GM12892 (cell line): ENCODE results near the gene LILRA2.
"Not testable (repeated sequence)": the region's sequence is repeated elsewhere in the genome, so short reads cannot be mapped to it uniquely, and the experiment has no call there.

ENCODE experiments used
- DNase-seq: peaks from one replicate; pipeline ENCODE4 v3.0.0; 2011; ENCODE audit not compliant: insufficient read length
- FAIRE-seq: peaks from 2 replicates; lab custom pipeline; 2011; peaks lifted over from hg19 to GRCh38; lab: Jason Lieb, UNC
- POLR2A ChIP-seq: IDR thresholded peaks from 2 replicates; pipeline ENCODE4 v1.6.1; 2011; ENCODE audit warnings: low read depth, low read length, control low read depth
- POLR2AphosphoS5 ChIP-seq: IDR thresholded peaks from 2 replicates; pipeline ENCODE4 v1.6.1; 2011; ENCODE audit warnings: low read depth, low read length, control low read depth
- TAF1 ChIP-seq: IDR thresholded peaks from 2 replicates; pipeline ENCODE4 v1.6.1; 2011; ENCODE audit warnings: low read depth, mild to moderate bottlenecking, control low read depth, low read length, borderline replicate concordance

The LILRA2 gene

DNA sequence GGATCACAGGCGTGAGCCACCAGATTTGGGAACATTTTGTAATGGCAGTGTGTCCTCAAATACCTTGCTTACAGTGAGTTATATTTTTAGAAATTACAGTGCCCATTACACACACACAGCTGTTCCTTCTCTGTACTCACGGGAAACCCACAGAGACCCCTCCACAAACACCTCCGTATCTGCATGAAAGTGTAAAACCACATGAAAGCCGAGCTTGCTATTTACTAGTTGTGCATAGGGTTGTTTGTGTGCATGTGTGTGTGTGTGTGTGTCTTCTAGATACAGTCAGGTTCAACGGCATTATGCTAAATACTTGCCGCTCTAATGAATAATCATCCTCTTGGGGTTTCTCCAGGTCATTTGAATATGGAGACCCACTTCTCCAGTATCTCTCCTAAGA, 22.3 kb upstream of the LILRA2 start:
- FAIRE-seq (no peak), DNase-seq (no peak)
- TF ChIP-seq POLR2AphosphoS5 (no peak), TAF1 (no peak), POLR2A (no peak)

DNA sequence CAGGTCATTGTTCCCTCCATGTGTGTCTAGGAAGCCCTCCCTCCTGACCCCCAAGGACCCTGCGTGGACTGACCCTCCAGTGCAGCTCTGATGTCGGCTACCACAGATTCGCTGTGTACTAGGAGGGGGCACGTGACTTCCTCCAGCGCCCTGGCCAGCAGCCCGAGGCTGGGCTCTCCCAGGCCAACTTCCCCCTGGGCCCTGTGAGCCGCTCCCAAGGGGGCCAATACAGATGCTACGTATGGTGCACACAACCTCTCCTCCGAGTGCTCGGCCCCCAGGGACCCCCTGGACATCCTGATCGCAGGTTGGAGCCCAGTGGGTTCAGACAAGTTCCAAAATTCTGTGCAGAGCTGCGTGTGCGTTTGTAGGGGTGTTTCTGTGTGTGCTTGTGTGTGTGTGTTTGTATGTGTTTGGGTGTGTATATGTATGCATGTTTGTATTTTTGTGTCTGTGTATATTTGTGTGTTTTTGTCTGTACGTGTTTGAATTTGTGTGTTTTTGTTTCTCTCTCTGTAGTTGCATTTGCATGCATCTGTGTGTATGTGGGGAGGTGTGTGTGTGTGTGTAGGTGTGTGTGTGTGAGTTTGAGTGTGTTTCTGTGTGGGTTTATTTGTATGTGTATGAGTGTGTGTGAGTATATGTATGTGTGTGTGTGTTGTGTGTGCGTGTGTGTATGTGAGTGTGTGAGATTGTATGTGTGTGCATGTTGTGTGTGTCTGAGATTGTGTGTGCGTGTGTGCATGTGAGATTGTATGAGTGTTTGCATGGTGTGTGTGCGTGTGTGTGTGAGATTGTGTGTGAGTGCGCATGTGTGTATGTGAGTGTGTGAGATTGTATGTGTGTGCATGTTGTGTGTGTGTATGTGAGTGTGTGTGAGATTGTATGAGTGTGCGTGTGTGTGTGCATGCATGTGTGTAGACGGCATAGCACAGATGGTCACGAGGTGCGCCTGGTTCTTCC, 21.4 kb upstream of the LILRA2 start:
- no peak for DNase-seq
- FAIRE-seq: peak; percentile 70
- no peak for TF ChIP-seq POLR2A
- TF ChIP-seq POLR2AphosphoS5: no peak
- no peak for TF ChIP-seq TAF1

DNA sequence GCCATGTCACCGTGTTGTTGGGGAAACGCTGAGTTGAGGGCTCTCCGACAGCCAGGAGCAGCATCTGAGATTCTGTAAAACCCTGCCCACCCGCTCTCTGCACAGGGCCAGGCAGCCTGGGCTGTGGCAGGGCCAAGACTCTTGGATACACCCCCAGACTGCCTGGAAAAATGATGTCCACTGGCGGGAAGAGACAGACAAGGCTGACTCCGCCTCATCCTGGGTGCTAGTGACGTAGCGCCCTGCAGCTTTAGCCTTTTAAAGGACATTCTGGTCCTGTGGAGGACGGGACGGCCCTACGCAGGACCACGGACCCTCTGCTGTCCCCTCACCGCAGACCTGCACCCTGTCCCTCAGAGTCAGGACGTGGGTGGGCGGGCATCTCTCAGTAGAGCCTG, 20.7 kb upstream of the LILRA2 start:
- TF ChIP-seq POLR2AphosphoS5: no peak
- no peak for TF ChIP-seq TAF1
- no peak for TF ChIP-seq POLR2A
- DNase-seq (no peak), FAIRE-seq (no peak)

DNA sequence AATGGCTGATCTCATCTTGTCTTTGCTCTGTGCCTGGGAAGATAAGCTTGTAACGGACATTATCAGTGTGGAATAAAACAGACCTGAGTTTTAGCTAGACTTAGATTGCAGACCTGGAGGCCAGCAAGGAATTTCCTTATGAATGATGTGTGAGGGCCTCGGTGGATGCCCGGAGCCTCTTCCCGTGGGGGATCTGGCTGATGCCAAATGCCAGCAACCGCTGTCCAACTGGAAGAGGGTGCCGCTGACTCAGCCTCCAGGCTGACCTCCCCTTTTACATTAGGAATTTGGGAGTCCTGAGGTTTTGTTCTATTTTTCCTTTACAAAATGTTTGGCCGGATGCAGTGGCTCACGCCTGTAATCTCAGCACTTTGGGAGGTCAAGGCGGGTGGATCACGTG, 19.6 kb upstream of the LILRA2 start:
- TF ChIP-seq POLR2A (no peak), POLR2AphosphoS5 (no peak), TAF1 (no peak)
- FAIRE-seq: no peak

DNA sequence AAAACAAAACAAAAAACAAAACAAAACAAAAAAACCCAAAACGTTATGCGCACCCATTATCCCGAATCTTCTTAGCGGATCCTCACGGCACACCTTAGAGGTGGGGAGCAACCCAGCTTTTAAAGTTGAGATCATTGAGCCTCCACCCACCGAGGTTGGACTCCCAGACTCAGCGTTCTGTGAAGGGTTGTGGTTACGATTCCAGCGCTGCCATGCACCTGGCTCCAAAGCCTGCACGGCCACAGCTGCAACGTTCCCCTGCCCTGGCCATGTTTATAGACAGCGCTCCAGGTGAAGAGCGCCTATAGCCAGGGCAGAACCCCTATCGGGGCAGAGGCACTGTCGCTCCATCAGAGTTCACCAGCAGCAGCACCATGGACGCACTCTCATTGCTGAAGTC, 18.7 kb upstream of the LILRA2 start:
- TF ChIP-seq POLR2AphosphoS5 (no peak), TAF1 (no peak), POLR2A (no peak)
- DNase-seq (no peak), FAIRE-seq (no peak)

More for the DNA sequence above, 19.6 kb upstream of the LILRA2 start:
- DNase-seq: no peak

DNA sequence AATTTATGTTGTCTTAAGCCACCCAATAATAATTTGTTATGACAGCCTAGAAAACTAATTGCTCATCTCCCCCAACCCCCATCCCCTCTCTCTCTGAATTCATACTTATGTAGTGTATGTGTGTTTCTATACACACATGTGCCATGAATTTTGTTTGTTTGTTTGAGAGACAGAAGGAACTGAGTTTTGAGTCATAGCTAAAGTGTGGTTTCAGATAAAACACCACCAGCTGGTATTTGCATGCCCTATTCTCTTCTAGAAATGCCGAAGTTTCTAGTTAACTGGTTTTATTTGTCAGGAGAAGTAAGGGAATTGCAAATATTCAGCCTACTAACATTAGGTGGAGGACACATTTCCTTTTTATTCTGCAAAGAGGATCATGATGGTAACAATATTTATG, 17.4 kb upstream of the LILRA2 start:
- DNase-seq: no peak
- TF ChIP-seq POLR2AphosphoS5: no peak
- no peak for TF ChIP-seq POLR2A

DNA sequence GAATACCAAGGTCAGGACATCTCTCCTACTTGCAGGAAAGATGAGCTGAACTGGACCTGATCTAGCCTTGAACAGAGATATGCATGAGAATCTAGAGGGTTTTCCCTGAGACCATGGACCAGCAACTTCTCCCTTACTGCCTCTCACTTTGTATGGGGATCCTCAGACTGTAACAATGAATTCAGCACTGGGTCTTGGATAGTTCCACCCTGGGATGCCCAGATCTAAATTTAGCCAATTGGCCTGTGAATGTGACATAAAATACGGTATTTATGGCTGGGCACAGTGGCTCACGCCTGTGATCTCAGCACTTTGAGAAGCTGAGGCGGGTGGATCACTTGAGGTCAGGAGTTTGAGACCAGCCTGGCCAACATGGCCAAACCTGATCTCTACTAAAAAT, 15.3 kb upstream of the LILRA2 start:
- TF ChIP-seq POLR2AphosphoS5 (no peak), TAF1 (no peak), POLR2A (no peak)
- DNase-seq: no peak
- no peak for FAIRE-seq

More for the DNA sequence above, 17.4 kb upstream of the LILRA2 start:
- peak; percentile 50 for FAIRE-seq

DNA sequence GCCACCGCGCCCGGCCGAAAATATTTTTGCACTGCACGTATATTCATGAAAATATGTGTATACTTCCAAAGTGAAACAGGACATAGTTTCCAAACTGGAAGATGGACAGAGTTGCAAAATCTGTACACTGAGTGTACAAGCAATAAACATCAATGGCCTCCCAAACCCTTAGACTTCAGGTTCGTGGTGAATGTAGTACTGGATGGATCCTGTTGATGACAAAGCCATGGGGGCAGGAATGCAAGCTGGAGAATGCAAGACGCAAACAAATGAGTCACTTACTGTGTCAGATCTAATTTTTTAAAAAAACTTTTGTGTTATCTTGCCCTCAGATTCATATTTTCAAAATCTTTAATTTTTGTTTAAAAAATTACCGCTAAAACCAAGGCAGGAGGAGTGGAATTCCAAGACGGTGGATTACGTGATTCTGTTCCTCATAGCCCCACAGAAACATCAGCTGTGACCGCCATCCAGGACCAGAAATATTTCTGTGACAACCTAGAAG, 12.7 kb upstream of the LILRA2 start:
- no peak for TF ChIP-seq POLR2AphosphoS5
- TF ChIP-seq POLR2A: no peak
- no peak for TF ChIP-seq TAF1
- DNase-seq (no peak), FAIRE-seq (no peak)

DNA sequence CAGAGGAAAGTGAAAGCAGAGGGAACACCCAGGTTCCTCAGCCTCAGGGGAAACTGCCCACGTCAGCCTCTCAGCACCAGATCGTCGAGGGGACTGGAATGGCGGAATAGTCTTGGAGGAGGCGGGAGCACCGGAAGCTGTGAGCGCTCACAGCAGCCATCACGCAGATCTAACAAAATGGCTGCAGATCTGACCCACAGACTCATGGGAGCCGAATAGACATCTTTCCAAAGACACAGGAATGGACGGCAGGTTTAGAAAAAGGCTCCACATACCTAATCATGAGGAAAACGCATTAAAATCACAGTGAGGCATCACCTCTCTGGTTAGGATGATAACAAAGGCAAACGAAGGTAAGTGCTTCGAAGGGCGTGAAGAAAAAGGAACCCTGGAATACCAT, 11.8 kb upstream of the LILRA2 start:
- no peak for DNase-seq
- TF ChIP-seq TAF1 (no peak), POLR2AphosphoS5 (no peak), POLR2A (no peak)
- no peak for FAIRE-seq

DNA sequence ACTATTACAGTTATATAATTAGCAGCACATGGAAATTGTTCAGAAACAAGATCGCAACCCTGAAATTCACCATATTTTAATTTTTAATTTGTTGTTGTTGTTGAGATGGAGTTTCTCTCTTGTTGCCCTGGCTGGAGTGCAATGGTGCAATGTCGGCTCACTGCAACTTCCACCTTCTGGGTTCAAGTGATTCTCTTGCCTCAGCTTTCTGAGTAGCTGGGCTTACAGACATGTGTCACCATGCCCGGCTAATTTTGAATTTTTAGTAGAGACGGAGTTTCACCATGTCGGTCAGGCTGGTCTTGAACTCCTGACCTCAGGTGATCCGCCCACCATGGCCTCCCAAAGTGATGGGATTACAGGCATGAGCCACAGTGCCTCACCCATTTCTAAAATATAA, 10.4 kb upstream of the LILRA2 start:
- FAIRE-seq, DNase-seq: not testable (repeated sequence)

DNA sequence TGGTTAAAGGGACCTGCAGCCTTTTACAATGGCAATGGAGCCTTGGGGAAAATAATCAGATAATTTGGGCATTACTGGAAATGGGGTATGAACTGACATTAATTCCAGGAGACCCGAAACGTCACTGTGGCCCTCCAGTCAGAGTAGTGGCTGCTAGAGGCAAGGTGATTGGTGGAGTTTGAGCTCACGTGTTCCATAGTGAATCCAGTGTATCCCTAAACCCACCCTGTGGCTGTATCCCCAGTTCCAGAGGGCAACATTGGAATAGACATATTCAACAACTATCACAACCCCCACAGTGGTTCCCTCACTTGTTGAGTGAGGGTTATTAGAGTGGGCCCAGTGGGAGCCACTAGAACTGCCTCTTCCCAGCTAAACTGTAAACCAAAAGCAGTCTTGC, 3.3 kb upstream of the LILRA2 start:
- TF ChIP-seq TAF1 (no peak), POLR2A (no peak), POLR2AphosphoS5 (no peak)
- no peak for DNase-seq
- FAIRE-seq: no peak

DNA sequence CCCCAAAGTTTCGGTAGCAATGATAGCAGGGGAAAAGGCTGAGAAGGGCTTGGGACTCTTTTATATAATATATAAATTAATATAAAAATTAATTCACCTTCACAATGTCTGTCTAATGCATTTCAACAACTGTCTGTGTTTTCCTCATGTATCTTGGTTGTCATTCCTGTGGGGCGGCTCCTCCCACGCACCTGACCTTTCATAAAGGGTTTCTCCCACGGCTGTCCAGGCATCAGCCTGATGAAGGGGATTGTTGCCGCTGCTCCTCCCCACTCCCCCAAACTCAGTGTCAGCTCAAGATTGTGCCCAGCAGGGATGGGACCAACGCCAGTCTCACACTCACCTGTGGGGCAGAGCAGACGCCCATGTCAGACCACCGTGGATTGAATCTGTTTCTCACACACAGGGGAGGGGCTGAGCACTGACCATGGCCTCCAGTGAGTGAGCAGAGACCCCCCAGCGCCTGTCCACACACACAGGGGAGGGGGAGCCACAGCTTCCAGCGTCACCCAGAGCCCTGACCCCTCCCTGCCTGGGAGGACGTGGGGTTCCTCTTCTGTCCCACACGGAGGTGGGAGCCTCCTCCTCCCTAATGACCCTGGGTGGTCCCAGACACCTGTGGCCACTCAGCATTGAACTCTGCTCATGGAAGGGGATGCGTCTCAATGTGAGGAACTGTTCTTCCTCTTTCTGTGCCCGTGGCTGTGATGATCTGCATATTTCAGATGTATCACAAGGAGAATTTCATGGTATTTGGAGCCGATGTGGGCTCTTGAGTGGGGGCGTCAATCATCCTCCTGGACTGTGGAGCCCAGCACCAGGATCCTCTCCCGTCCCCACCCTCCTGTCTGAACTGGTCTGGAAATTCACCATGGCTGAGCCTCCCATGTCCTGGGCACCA, 1.6 kb upstream of the LILRA2 start:
- FAIRE-seq, DNase-seq: not testable (repeated sequence)
